Measurements from ENCODE around the gene SERPINF2. TPM values are rescaled to one million over a fixed set of nuclear protein-coding genes. Genes with fewer than 3 reads are reported as not detected.
"Not testable (repeated sequence)": the region's sequence is repeated elsewhere in the genome, so short reads cannot be mapped to it uniquely, and the experiment has no call there.

Gene SERPINF2
- 0.31 TPM for polyA plus RNA-seq (2013, experiment 1 of 4)
- polyA plus RNA-seq (2013, experiment 2 of 4): 0.52 TPM
- polyA plus RNA-seq (2013, experiment 3 of 4): 0.27 TPM
- 0.08 TPM for polyA plus RNA-seq (2013, experiment 4 of 4)

DNA sequence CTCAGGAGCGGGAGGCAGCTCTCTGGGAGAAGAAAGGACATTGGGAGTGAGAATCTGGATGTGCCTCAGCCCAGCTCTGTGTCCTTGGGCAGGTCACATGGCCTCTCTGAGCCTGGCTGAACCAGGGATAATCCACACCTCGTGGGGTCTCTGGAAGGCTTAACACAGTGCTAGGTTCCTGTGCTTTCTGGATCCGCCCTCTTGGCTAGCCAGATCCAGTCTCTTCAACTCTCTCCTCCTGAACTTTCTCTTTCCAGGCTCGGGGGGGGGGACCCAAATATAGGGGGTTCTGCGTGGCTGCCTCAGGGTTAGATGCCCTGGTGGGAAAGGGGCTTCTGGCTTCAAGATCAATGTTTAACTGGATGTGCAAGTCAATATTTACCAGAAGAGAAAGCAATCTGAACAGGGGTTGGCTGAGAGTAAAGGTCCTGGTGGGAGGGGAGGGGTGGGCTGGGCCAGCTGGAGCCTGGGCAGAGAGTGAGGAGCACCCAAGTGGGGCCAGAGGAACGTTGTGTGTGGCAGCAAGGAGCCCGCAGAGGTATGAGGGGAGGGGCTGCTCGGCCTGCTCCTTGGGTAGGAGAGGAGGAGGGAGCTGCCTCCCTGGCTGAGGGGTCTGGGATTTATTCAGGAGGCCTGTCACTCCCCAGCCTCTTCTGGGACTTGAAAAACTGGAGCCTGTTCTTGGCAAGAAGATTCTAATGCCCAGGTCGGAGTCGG lies at the start of gene SERPINF2:
TSS of gene SERPINF2 (plus strand) at position 501 of the 717 bp plus-strand sequence. CDS start 2,125 bp downstream, outside the sequence.
- 62 to 71% methylated on average over 10 of the region's 10 CpGs for WGBS, 2 experiments
- no peaks in the 10 kb centered on the region for H3K27me3 ChIP-seq (ENCODE audit: control insufficient read depth, insufficient read depth, low read length, poor library complexity, severe bottlenecking)
- no peaks in the 10 kb centered on the region for H3K36me3 ChIP-seq (ENCODE audit: control insufficient read depth, insufficient read depth, low read length)
- no peak within 1 kb of the TSS for H3K4me3 ChIP-seq (ENCODE audit: insufficient read depth, low read depth, low read length)
- no peak within 1 kb of the TSS for H3K27ac ChIP-seq (ENCODE audit: insufficient read depth, low read depth, low read length, poor library complexity, severe bottlenecking)
- no peaks in the 10 kb centered on the region for H3K4me1 ChIP-seq (ENCODE audit: control insufficient read depth, insufficient read depth, low read length)
- no peaks in the 10 kb centered on the region for H3K9me3 ChIP-seq (ENCODE audit: control insufficient read depth, low read length)

DNA sequence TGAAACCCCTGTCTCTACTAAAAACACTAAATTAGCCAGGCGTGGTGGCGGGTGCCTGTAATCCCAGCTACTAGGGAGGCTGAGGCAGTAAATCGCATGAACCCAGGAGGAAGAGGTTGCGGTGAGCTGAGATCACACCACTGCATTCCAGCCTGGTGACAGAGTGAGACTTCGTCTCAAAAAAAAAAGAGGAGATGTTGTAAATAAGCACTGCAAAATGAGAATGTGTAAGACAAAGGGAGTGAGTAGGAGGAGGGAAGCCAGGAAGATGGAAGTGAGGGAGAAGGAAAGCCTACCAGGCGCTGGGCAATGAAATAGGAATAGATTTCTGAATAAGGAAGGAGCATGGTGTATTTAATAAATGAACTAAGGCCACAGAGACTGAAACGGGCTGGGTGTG lies 49.3 kb upstream of the SERPINF2 start:
- H3K27ac ChIP-seq (ENCODE audit: insufficient read depth, low read depth, low read length, poor library complexity, severe bottlenecking): no peak overlapping the region
- H3K4me3 ChIP-seq (ENCODE audit: insufficient read depth, low read depth, low read length): no peak overlapping the region
- H3K27me3 ChIP-seq (ENCODE audit: control insufficient read depth, insufficient read depth, low read length, poor library complexity, severe bottlenecking): no peaks in the 10 kb centered on the region
- 85% methylated on average over 7 of the region's 7 CpGs for WGBS, 2 experiments
- H3K36me3 ChIP-seq (ENCODE audit: control insufficient read depth, insufficient read depth, low read length): no peaks in the 10 kb centered on the region
- no peaks in the 10 kb centered on the region for H3K9me3 ChIP-seq (ENCODE audit: control insufficient read depth, low read length)
- no peaks in the 10 kb centered on the region for H3K4me1 ChIP-seq (ENCODE audit: control insufficient read depth, insufficient read depth, low read length)

DNA sequence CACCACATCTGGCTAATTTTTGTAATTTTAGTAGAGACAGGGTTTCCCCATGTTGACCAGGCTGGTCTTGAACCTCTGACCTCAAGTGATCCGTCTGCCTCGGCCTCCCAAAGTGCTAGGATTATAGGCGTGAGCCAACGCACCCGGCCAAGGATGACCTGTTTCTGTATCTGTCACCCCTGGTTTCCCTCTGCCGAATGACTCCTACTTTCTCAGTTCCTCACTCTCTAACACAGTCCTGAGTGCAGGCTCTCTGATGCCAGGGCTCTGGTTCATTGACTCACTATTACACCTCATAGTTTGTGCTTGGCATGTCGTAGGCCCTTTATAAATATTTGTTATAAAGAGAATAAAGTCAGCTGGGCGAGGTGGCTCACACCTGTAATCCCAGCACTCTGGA lies 47.3 kb upstream of the SERPINF2 start:
- H3K27ac ChIP-seq (ENCODE audit: insufficient read depth, low read depth, low read length, poor library complexity, severe bottlenecking): no peak overlapping the region
- no peaks in the 10 kb centered on the region for H3K9me3 ChIP-seq (ENCODE audit: control insufficient read depth, low read length)
- H3K4me1 ChIP-seq (ENCODE audit: control insufficient read depth, insufficient read depth, low read length): no peaks in the 10 kb centered on the region
- no peaks in the 10 kb centered on the region for H3K27me3 ChIP-seq (ENCODE audit: control insufficient read depth, insufficient read depth, low read length, poor library complexity, severe bottlenecking)
- H3K4me3 ChIP-seq (ENCODE audit: insufficient read depth, low read depth, low read length): no peak overlapping the region
- no peaks in the 10 kb centered on the region for H3K36me3 ChIP-seq (ENCODE audit: control insufficient read depth, insufficient read depth, low read length)
- 92 to 93% methylated on average over 8 of the region's 8 CpGs for WGBS, 2 experiments

DNA sequence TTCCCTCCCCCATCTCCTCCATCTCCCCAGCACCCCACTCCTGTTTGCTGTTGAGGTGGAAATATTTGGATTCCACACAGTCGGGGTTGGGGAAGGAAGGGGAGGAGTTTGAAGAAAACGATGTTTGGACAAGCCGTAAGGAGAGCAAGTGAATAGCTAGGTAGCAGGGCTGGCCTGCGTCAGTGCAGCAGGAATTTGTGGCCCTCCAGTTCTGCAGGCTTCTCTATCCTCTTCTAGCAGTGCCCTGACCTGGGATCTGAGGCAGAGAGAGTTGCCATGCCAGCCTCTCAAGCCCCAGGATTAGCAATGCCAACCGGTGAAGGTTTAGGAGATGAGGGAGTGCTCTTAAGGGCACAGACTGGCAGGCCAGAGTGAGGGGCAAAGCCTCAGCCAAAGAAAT lies 45.0 kb upstream of the SERPINF2 start:
- H3K9me3 ChIP-seq (ENCODE audit: control insufficient read depth, low read length): no peaks in the 10 kb centered on the region
- H3K4me1 ChIP-seq (ENCODE audit: control insufficient read depth, insufficient read depth, low read length): no peaks in the 10 kb centered on the region
- H3K27ac ChIP-seq (ENCODE audit: insufficient read depth, low read depth, low read length, poor library complexity, severe bottlenecking): no peak overlapping the region
- H3K4me3 ChIP-seq (ENCODE audit: insufficient read depth, low read depth, low read length): no peak overlapping the region
- no peaks in the 10 kb centered on the region for H3K36me3 ChIP-seq (ENCODE audit: control insufficient read depth, insufficient read depth, low read length)
- WGBS, 2 experiments: 79% methylated on average over 5 of the region's 5 CpGs
- no peaks in the 10 kb centered on the region for H3K27me3 ChIP-seq (ENCODE audit: control insufficient read depth, insufficient read depth, low read length, poor library complexity, severe bottlenecking)

DNA sequence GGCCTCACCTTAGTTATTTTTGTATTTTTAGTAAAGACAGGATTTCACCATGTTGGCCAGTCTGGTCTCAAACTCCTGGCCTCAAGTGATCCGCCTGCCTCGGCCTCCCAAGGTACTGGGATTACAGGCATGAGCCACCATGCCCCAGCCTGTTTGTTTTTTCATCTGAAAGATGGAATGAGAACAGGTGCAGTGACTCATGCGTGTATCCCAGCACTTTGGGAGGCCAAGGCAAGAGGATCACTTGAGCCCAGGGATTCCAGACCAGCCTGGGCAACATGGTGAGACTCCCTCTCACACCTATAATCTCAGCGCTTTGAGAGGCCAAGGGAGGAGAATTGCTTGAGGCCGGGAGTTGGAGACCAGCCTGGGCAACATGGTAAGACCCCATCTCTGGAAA lies 42.8 kb upstream of the SERPINF2 start:
- 84 to 94% methylated on average over 5 of the region's 5 CpGs for WGBS, 2 experiments
- not testable (repeated sequence) for H3K36me3 ChIP-seq (ENCODE audit: control insufficient read depth, insufficient read depth, low read length); H3K4me1 ChIP-seq (ENCODE audit: control insufficient read depth, insufficient read depth, low read length); H3K9me3 ChIP-seq (ENCODE audit: control insufficient read depth, low read length); H3K4me3 ChIP-seq (ENCODE audit: insufficient read depth, low read depth, low read length); H3K27ac ChIP-seq (ENCODE audit: insufficient read depth, low read depth, low read length, poor library complexity, severe bottlenecking); H3K27me3 ChIP-seq (ENCODE audit: control insufficient read depth, insufficient read depth, low read length, poor library complexity, severe bottlenecking)

DNA sequence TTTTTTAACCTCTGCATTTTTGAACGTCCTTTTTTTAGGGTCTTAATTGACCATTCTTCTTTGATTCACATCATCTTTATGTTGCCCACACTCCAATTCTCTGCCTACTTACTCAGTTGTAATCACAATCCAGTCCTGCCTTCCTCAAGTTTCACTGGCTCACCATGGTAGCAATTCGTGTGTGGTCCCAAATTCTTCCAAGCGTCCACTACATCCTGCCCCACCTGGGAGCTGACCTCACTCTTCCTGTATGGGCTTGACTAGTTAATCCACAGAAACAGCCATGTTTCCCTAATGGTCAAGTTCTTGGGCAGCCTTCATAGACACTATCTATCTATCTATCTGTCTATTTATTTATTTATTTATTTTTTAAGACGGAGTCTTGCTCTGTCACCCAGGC lies 39.6 kb upstream of the SERPINF2 start:
- 68 to 77% methylated on average over 3 of the region's 4 CpGs for WGBS, 2 experiments
- Histone ChIP-seq H3K4me3 (ENCODE audit: insufficient read depth, low read depth, low read length) (no peak overlapping the region), H3K27me3 (ENCODE audit: control insufficient read depth, insufficient read depth, low read length, poor library complexity, severe bottlenecking) (no peaks in the 10 kb centered on the region)

DNA sequence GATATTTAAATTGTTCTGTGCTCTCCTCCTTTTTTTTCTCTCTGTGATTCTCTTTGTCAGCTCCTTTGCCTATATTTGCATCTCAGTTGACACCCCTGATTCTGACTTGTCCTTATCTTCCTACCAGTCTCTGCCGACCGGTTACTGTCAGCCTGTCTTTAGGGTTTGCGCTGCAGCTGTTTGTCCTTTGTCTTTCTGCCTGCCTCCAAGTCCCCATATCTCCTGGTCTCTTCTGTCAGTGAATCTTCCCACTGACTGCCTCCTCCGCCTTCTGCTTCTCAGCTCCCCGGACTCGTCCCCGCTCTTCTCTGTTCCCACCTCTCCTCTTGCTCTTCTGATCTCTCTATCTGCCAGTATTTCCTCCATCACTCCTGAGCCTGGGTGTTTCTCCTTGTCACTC lies 37.7 kb upstream of the SERPINF2 start:
- H3K9me3 ChIP-seq (ENCODE audit: control insufficient read depth, low read length): no peaks in the 10 kb centered on the region
- H3K36me3 ChIP-seq (ENCODE audit: control insufficient read depth, insufficient read depth, low read length): no peaks in the 10 kb centered on the region
- H3K4me1 ChIP-seq (ENCODE audit: control insufficient read depth, insufficient read depth, low read length): no peaks in the 10 kb centered on the region
- H3K27ac ChIP-seq (ENCODE audit: insufficient read depth, low read depth, low read length, poor library complexity, severe bottlenecking): no peak overlapping the region
- H3K4me3 ChIP-seq (ENCODE audit: insufficient read depth, low read depth, low read length): no peak overlapping the region
- WGBS, 2 experiments: 84 to 85% methylated on average over 7 of the region's 7 CpGs
- peaks cover 13% of the 10 kb centered on the region for H3K27me3 ChIP-seq (ENCODE audit: control insufficient read depth, insufficient read depth, low read length, poor library complexity, severe bottlenecking)

More for the DNA sequence above, 39.6 kb upstream of the SERPINF2 start:
- H3K4me1 ChIP-seq (ENCODE audit: control insufficient read depth, insufficient read depth, low read length): no peaks in the 10 kb centered on the region
- no peaks in the 10 kb centered on the region for H3K9me3 ChIP-seq (ENCODE audit: control insufficient read depth, low read length)
- H3K36me3 ChIP-seq (ENCODE audit: control insufficient read depth, insufficient read depth, low read length): no peaks in the 10 kb centered on the region
- no peak overlapping the region for H3K27ac ChIP-seq (ENCODE audit: insufficient read depth, low read depth, low read length, poor library complexity, severe bottlenecking)

DNA sequence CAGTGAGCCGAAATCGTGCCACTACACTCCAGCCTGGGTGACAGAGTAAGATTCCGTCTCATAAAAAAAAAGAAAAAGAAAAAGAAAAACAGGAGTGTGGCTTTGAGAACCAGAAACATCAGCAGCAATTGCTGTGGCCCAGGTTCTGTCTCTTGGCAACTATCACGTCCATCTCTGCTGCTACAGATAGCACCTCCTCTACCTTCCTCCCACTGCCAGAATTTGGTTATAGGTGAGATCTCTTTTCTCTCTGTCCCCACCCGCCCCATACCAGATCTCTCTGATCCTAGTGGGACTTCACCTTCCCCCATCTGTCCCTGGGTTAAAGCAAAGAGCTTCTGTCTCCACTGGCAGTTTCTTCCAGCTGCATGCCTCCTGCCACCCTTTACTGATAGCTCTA lies 35.6 kb upstream of the SERPINF2 start:
- Histone ChIP-seq H3K27me3 (ENCODE audit: control insufficient read depth, insufficient read depth, low read length, poor library complexity, severe bottlenecking) (peaks cover 29% of the 10 kb centered on the region), H3K4me1 (ENCODE audit: control insufficient read depth, insufficient read depth, low read length) (no peaks in the 10 kb centered on the region), H3K36me3 (ENCODE audit: control insufficient read depth, insufficient read depth, low read length) (no peaks in the 10 kb centered on the region), H3K27ac (ENCODE audit: insufficient read depth, low read depth, low read length, poor library complexity, severe bottlenecking) (no peak overlapping the region), H3K4me3 (ENCODE audit: insufficient read depth, low read depth, low read length) (no peak overlapping the region), H3K9me3 (ENCODE audit: control insufficient read depth, low read length) (no peaks in the 10 kb centered on the region)
- 83 to 91% methylated on average over 5 of the region's 5 CpGs for WGBS, 2 experiments

DNA sequence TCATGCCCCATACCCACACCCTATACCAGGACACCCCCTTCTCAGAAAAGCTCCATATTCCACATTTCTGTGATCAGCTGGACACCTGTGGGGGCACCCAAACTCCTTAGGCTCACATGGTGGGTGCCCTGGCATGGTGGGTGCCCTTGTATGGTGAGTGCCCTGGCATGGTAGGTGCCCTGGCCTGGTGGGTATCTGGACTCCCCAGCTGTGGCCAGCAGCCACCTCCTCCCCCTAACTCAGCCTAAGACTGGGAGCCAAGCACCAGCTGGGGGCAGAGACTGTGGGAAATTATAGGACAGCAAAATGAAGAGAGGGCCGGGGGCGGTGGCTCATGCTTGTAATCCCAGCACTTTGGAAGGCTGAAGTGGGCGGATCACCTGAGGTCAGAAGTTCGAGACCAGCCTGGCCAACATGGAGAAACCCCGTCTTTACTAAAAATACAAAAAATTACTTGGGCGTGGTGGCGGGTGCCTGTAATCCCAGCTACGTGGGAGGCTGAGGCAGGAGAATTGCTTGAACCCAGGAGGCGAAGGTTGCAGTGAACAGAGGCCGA lies 33.8 kb upstream of the SERPINF2 start:
- not testable (repeated sequence) for H3K9me3 ChIP-seq (ENCODE audit: control insufficient read depth, low read length); H3K4me3 ChIP-seq (ENCODE audit: insufficient read depth, low read depth, low read length); H3K36me3 ChIP-seq (ENCODE audit: control insufficient read depth, insufficient read depth, low read length); H3K4me1 ChIP-seq (ENCODE audit: control insufficient read depth, insufficient read depth, low read length); H3K27ac ChIP-seq (ENCODE audit: insufficient read depth, low read depth, low read length, poor library complexity, severe bottlenecking)
- peaks cover 29% of the 10 kb centered on the region for H3K27me3 ChIP-seq (ENCODE audit: control insufficient read depth, insufficient read depth, low read length, poor library complexity, severe bottlenecking)
- 91 to 92% methylated on average over 10 of the region's 10 CpGs for WGBS, 2 experiments

DNA sequence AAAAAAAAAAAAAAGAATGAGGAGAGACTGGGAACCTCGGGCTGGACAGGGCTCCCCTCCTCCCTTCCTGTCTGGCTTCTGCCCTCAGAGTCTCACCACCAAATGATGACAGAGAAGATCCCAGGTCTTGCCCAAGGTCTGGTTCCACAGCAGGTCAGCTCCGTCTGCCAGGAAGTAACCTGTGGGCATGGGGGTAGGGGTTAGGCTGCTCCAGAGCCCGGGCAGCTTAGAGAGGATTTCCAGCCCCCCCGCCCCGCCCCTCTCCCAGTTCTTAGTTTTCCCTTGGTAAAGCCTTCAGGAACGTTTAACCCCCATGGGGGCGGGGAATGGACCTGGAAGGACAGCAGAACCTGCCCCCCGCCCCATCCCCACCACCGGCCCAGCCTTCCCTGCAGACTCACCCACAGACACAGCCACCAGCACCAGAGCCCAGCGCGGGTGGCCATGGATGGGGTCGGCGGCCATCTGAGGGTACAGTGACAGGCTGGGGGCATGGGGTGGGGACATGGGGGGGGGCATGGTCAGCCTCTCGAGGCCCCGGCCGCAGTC lies 33.2 kb upstream of the SERPINF2 start:
- H3K36me3 ChIP-seq (ENCODE audit: control insufficient read depth, insufficient read depth, low read length): no peaks in the 10 kb centered on the region
- H3K9me3 ChIP-seq (ENCODE audit: control insufficient read depth, low read length): no peaks in the 10 kb centered on the region
- H3K27me3 ChIP-seq (ENCODE audit: control insufficient read depth, insufficient read depth, low read length, poor library complexity, severe bottlenecking): peaks cover 29% of the 10 kb centered on the region
- H3K4me1 ChIP-seq (ENCODE audit: control insufficient read depth, insufficient read depth, low read length): peaks cover 10% of the 10 kb centered on the region
- peak overlapping the region; percentile 53 for H3K4me3 ChIP-seq (ENCODE audit: insufficient read depth, low read depth, low read length)
- 13 to 15% methylated on average over 14 to 16 of the region's 16 CpGs for WGBS, 2 experiments
- H3K27ac ChIP-seq (ENCODE audit: insufficient read depth, low read depth, low read length, poor library complexity, severe bottlenecking): no peak overlapping the region
